Gastroesophageal sphincter (tissue), 3 donors: ENCODE measurements around the gene CDRT15.

ENCODE experiments used
- CTCF ChIP-seq, 4 experiments: fragments of 200-600 bp in 2 of 4; fragments of 450-650 bp in 2 of 4; sonication (generic) in 1 of 4; IDR thresholded peaks; one replicate each; pipeline ENCODE4 v1.5.1; 2017 to 2019; ENCODE audit warnings: antibody characterized with exemption in 4 of 4, mild to moderate bottlenecking in 2 of 4, moderate library complexity in 2 of 4
- EP300 ChIP-seq: sonication (generic); formaldehyde crosslinking; IDR thresholded peaks from one replicate; pipeline ENCODE4 v1.6.1; 2017; ENCODE audit warnings: antibody characterized with exemption, mild to moderate bottlenecking

DNA sequence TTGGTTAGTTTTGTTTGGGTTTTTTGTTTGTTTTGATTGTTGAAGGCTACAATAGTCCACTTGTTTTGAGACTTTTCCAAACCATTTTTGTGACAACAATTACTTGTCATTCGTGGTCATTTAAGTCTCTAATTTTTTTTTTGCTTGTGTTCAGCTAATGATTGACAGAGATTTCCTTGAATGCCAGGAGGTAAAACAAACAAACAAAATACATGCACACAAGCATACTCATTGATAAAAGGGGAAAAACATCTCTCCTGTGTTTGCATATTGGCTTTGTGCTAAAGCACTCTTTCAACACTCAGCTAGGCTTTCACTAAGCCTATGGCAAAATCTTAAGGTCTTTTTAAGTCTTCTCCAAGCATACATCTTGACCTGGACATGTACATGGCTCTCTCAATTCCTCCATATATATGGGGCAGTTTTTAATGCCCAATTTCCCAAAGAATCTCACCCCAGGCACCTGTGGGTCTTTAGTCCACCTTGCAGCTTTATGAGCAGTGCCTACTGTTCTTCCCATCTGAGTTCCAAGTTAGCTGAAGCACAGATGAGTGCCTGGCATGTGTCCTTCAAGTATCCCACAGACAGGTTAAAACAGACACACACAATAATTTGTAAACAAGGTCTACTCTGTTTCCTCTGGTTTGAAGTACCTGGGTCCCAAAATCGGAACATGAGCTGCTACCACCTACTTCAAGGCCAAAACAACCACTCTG is 40.0 kb upstream of the CDRT15 start:
- no peak for TF ChIP-seq CTCF (IDR thresholded peaks at IDR 0.05)
- TF ChIP-seq EP300 = no peak
